GM19372 (cell line): Measurements from ENCODE around the gene FAT1.

ENCODE experiments used
- ATAC-seq: cut with Tn5 transposase; IDR thresholded peaks from one replicate; pipeline ENCODE4 v1.9.1; 2021; ENCODE audit warnings: mild to moderate bottlenecking, low read depth, moderate library complexity; ENCODE audit not compliant: unreplicated experiment

The FAT1 gene

GRCh38 chr4:186537843-186538521 is 185.7 kb downstream of the FAT1 start:
- ATAC-seq = no peak
